HG02970 (cell line): ENCODE results near the gene RPF1.

Source experiments
- ATAC-seq: cut with Tn5 transposase; IDR thresholded peaks from one replicate; pipeline ENCODE4 v1.9.1; 2021; ENCODE audit warnings: mild to moderate bottlenecking, moderate library complexity, moderate number of reproducible peaks; ENCODE audit not compliant: unreplicated experiment, low FRiP score

The RPF1 gene

DNA sequence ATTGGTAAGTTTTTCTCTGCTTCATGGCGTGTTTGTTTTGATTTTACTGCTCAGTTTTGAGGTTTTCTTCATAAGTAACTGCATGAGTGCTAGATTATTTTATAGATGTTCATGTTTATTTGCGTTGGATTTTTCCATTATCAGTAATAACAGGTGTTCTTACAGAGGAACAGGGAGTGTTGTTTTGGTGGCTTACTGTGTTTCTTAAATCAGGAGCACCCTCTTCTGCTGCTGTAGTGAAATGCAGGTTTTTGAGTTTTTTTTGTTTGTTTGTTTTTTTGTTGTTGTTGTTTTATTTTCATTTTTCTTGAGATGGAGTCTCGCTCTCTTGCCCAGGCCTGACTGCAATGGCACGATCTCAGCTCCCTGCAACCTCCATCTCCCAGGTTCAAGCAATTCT lies 62.6 kb downstream of the RPF1 start:
- no peak for ATAC-seq
